OCI-LY3 (cell line): ENCODE measurements around the gene ESPNL.

ENCODE experiments used
- EZH2phosphoT487 ChIP-seq: fragments of 200-600 bp; shearing (Covaris generic); IDR thresholded peaks from 2 replicates; pipeline ENCODE4 v1.6.1; 2018; ENCODE audit warnings: antibody characterized with exemption, mixed run types, low read depth
- TF ChIP-seq, protein P1 (sequence below): fragments of 200-600, 300-600 bp; sonication (generic); IDR thresholded peaks from 2 replicates; pipeline ENCODE4 v1.5.1; 2014; ENCODE audit warnings: antibody characterized with exemption, low read length, low read depth

DNA sequence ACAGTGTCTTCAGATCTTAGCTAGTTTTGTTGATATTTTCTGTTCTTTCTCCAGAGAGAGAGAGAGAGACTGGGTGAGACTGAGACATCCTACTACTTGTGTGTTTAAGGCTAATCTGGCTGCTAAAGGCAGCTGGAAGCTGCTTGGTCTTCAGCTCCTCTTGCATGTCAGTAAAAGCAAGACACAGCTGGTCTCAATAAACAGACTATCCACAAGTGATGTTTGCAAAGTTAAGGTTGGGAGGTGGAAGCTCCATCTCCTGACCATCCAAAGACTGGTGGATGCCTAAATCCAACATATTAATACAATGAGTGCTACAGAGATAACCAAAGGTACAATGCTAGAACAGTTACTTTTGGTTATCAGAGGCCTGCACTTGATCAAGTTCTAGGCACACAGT, 76.5 kb downstream of the ESPNL start:
- TF ChIP-seq, protein P1, sequence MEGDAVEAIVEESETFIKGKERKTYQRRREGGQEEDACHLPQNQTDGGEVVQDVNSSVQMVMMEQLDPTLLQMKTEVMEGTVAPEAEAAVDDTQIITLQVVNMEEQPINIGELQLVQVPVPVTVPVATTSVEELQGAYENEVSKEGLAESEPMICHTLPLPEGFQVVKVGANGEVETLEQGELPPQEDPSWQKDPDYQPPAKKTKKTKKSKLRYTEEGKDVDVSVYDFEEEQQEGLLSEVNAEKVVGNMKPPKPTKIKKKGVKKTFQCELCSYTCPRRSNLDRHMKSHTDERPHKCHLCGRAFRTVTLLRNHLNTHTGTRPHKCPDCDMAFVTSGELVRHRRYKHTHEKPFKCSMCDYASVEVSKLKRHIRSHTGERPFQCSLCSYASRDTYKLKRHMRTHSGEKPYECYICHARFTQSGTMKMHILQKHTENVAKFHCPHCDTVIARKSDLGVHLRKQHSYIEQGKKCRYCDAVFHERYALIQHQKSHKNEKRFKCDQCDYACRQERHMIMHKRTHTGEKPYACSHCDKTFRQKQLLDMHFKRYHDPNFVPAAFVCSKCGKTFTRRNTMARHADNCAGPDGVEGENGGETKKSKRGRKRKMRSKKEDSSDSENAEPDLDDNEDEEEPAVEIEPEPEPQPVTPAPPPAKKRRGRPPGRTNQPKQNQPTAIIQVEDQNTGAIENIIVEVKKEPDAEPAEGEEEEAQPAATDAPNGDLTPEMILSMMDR: no peak
- TF ChIP-seq EZH2phosphoT487: no peak
